ENCODE measurements around the gene TMOD4.
"Not testable (repeated sequence)": the region's sequence is repeated elsewhere in the genome, so short reads cannot be mapped to it uniquely, and the experiment has no call there.

Gene TMOD4

DNA sequence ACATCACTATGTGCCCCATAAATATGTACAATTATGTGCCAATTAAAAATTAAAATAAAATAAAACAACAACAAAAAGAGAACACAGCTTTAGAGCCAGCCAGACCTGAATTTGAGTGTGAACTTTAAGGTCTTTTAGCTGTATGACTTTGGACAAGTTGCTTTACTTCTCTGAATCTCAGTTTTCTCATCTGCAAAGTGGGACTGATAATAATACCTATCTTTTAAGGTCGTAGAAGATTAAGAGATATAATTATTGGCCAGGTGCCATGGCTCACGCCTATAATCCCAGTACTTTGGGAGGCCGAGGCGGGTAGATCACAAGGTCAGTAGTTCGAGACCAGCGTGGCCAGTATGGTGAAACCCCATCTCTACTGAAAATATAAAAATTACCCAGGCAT is 17.5 kb upstream of the TMOD4 start:
- intact Hi-C loops (cut with micrococcal nuclease) = no loop called here
- Mint-ChIP-seq H3K27me3 (peaks cover 4% of the 10 kb centered on the region), H3K4me1 (ENCODE audit: low read depth) (peaks cover 26% of the 10 kb centered on the region)

DNA sequence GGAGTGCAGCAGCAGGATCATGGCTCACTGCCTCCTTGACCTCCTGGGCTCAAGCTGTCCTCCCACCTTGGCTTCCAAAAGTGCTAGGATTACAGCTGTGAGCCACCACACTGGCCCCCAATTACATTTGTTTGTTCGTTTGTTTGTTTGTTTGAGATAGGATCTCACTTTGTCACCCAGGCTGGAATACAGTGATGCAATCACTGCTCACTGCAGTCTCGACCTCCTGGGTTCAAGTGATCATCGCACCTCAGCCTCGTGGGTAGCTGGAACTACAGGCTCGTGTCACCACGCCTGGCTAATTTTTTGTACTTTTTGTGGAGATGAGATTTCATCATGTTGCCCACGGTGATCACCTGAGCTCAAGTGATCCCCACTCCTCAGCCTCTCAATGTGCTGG is 16.3 kb upstream of the TMOD4 start:
- H3K27ac Mint-ChIP-seq = no peak overlapping the region
- peaks cover 4% of the 10 kb centered on the region for H3K27me3 Mint-ChIP-seq
- H3K4me1 Mint-ChIP-seq (ENCODE audit: low read depth) = peaks cover 24% of the 10 kb centered on the region
- H3K4me3 Mint-ChIP-seq = no peak overlapping the region
- peaks cover 9% of the 10 kb centered on the region for H3K36me3 Mint-ChIP-seq (ENCODE audit: low read depth)
- intact Hi-C loops (cut with micrococcal nuclease) = no loop called here
- no peaks in the 10 kb centered on the region for H3K9me3 Mint-ChIP-seq

More for the DNA sequence above, 17.5 kb upstream of the TMOD4 start:
- Mint-ChIP-seq H3K27ac (no peak overlapping the region), H3K9me3 (no peaks in the 10 kb centered on the region), H3K4me3 (no peak overlapping the region), H3K36me3 (ENCODE audit: low read depth) (peaks cover 10% of the 10 kb centered on the region)

DNA sequence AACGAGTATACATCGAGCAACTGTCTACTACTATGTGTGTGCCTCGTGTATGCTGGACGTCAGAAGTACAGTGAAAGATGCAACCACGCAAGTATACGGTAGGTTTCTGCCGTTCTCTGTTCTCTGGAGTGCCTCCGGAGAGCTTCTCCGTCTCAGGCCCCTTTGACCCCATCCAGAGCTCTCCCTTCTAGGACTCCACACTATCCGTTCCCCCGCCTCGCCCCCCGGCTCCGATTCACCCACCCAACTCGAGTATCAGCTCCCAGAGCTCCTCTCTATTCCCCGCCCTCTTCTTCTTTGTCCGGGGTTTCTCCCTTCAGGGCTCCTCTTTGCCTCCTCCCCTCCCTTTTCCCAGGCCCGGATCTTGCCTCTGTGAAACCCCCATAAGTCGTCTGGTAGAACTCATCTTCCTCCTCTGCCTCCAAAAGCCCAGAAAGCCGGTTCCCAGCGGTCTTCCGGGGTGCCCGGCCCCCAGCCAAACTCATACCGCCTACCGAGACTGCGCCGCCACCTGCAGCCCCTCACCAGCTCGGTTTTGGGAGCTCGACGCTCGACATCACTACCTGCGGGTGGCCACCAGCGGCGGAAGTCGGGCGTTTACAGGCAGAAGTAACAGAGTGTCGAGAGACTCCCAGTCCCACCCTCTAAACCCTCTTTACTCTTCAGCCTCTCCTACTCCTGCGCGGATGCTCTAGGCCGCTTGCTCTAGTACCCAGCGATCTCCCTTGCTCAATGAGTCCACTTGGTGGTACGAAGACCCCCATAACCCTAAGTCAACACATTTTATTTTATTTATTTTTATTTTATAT is 14.1 kb upstream of the TMOD4 start, which contains the start of gene VPS72:
Gene VPS72, minus strand, starts transcription at position 561 of the 809 bp plus-strand sequence. Its CDS starts 76 bp downstream, at position 485.
- peaks cover 27% of the 10 kb centered on the region for H3K36me3 Mint-ChIP-seq (ENCODE audit: low read depth)
- peak within 1 kb of the TSS; percentile 94 for H3K4me3 Mint-ChIP-seq
- H3K27me3 Mint-ChIP-seq = peaks cover 2% of the 10 kb centered on the region
- H3K4me1 Mint-ChIP-seq (ENCODE audit: low read depth) = peaks cover 24% of the 10 kb centered on the region
- peak within 1 kb of the TSS; percentile 92 for H3K27ac Mint-ChIP-seq
- intact Hi-C loops (cut with micrococcal nuclease) = no loop called here
- no peaks in the 10 kb centered on the region for H3K9me3 Mint-ChIP-seq

DNA sequence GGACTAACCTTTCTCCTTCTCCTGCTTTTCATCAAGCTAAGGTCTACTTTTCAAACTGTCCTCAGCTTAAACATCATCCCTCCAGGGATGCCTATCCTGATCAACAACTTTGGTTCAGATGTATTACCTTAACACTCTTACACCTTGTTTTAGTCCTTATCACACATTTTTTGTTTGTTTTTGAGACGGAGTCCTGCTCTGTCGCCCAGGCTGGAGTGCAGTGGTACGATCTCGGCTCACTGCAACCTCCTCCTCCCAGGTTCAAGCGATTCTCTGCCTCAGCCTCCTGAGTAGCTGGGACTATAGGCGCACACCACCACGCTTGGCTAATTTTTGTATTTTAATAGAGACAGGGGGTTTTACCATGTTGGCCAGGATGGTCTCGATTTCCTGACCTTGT is 12.9 kb upstream of the TMOD4 start:
- H3K9me3 Mint-ChIP-seq; H3K4me3 Mint-ChIP-seq; intact Hi-C loops (cut with micrococcal nuclease); H3K27ac Mint-ChIP-seq; H3K27me3 Mint-ChIP-seq: not testable (repeated sequence)
- Mint-ChIP-seq H3K36me3 (ENCODE audit: low read depth) (peaks cover 39% of the 10 kb centered on the region), H3K4me1 (ENCODE audit: low read depth) (peaks cover 24% of the 10 kb centered on the region)

DNA sequence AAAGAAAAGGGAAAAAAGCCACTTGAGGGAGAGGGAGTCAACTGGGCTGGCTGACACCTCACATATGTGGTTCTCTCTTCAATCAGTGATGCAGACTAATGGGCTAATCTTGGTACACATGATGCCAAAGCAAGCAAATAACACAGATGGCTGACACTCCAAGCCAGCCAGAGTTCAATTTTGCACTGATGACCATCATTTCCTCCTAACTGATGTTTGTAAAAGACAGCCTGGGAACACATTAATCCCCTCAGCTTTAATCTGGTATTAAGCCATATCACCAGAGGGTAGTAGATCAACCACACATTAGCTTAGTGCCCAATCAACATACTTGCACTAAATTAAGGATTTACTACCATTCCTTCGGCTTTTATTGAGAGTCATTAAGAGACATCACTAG is 11.4 kb upstream of the TMOD4 start:
- peaks cover 53% of the 10 kb centered on the region for H3K36me3 Mint-ChIP-seq (ENCODE audit: low read depth)
- H3K4me1 Mint-ChIP-seq (ENCODE audit: low read depth) = peaks cover 24% of the 10 kb centered on the region
- peaks cover 2% of the 10 kb centered on the region for H3K27me3 Mint-ChIP-seq
- no peak overlapping the region for H3K27ac Mint-ChIP-seq
- no peak overlapping the region for H3K4me3 Mint-ChIP-seq
- intact Hi-C loops (cut with micrococcal nuclease) = no loop called here
- no peaks in the 10 kb centered on the region for H3K9me3 Mint-ChIP-seq

DNA sequence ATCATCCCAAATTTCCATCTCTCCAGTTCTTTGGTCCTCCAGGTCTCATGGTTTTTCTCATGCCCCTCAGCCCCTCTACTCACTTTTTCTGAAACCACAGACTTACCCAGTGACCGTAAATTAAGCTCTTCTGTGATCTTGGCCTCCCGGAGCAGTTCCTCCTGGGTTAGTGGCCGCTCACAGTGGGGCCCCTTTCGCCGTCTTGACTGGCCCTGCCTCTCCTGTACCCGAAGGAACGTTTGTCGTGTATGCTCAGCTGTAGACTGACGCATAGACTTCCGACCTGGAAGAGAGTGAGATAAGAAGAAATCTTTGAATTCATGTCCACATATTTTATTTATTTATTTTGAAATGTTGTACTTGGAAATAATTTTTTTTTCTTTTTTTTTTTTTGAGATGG is 8.4 kb upstream of the TMOD4 start:
- no peaks in the 10 kb centered on the region for H3K27me3 Mint-ChIP-seq
- peaks cover 75% of the 10 kb centered on the region for H3K36me3 Mint-ChIP-seq (ENCODE audit: low read depth)
- H3K9me3 Mint-ChIP-seq = no peaks in the 10 kb centered on the region
- H3K4me1 Mint-ChIP-seq (ENCODE audit: low read depth) = peaks cover 15% of the 10 kb centered on the region
- H3K27ac Mint-ChIP-seq = no peak overlapping the region
- H3K4me3 Mint-ChIP-seq = no peak overlapping the region
- intact Hi-C loops (cut with micrococcal nuclease) = no loop called here

DNA sequence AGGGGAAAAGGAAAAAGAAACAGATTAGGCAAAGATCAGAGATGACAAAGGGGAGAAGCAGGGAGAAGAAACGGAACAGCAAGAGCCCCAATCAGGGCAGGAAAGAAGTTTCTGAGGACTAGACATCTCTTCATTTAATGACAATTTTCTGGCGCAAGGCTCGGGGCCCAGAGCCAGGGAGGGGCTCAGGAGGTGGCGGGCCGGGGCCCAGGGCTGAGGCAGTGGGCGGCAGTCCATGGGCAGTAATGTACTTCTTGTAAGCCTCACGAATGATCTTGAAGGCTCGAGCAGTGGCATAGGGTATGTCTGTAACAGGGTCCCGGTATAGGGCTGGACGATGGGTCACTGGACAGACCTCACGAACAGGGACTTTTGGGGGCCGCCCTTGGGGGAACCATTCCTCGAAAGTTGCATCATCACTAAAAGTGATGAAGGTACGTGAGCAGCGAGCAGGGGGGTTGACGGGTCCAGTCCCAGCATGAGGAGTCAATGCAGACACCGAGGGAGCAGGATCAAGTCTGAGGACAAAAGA is 799 bp upstream of the TMOD4 start:
- Mint-ChIP-seq H3K36me3 (ENCODE audit: low read depth) (peaks cover 92% of the 10 kb centered on the region), H3K4me1 (ENCODE audit: low read depth) (peaks cover 13% of the 10 kb centered on the region), H3K27ac (no peak overlapping the region), H3K27me3 (no peaks in the 10 kb centered on the region), H3K9me3 (no peaks in the 10 kb centered on the region), H3K4me3 (no peak overlapping the region)
- intact Hi-C loops (cut with micrococcal nuclease) = no loop called here

DNA sequence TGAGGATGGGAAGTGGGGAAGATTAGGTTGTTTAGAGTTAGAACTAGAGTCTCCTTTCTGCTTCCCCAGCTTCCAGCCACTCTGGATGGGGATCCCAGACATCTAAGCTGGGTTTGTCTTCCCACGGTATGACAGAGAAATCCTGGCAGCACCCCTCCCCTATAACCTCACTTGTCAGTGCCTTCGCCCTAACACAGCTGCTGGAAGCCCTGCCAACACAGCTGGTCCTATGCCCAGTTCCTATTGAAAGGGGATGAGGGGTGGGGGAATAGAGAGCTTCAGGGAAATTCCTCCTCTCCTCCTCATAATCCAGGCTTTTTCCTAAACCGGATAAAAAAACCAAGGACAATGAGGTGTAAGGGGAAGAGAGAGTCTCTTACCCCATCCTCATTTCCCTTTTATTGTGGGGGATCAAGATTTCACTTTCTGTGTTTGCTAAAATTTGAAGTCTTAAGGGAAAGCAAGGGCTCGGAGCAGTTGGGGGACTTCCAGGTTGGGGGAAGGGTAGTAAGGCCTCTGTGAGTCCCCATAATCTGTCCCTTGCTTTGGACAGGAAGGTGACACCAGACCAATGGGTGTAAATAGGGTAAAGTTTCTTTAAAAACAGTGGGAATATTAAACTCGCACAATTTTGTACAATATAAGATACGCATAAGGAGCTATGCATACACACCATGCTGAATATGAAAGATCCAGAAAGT is 590 bp downstream of the TMOD4 start:
- Mint-ChIP-seq H3K4me1 (ENCODE audit: low read depth) (peaks cover 13% of the 10 kb centered on the region), H3K27ac (peak overlapping the region; percentile 26), H3K9me3 (no peaks in the 10 kb centered on the region), H3K27me3 (no peaks in the 10 kb centered on the region), H3K4me3 (no peak overlapping the region), H3K36me3 (ENCODE audit: low read depth) (peaks cover 90% of the 10 kb centered on the region)
- intact Hi-C loops (cut with micrococcal nuclease) = no loop called here

DNA sequence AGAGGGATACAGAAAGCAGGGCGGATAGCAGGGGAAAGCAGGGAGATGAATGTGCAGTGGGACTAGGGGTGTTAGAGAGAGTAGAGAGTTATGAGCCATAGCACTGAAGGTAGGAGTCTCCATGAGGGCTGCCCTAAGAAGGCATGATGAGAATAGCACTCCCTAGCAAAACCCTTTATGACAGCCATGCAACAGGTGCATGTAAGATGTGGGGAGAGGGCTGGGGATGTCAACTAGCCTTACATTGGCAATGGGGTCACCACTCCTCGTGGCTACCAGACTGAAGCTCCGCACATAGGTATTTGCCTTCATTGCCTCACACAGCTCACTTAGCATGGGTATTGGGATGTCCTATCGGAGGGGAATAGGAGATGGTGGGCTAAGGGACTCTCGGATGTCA is 4.6 kb downstream of the TMOD4 start:
- Mint-ChIP-seq H3K36me3 (ENCODE audit: low read depth) (peaks cover 90% of the 10 kb centered on the region), H3K27ac (no peak overlapping the region)

DNA sequence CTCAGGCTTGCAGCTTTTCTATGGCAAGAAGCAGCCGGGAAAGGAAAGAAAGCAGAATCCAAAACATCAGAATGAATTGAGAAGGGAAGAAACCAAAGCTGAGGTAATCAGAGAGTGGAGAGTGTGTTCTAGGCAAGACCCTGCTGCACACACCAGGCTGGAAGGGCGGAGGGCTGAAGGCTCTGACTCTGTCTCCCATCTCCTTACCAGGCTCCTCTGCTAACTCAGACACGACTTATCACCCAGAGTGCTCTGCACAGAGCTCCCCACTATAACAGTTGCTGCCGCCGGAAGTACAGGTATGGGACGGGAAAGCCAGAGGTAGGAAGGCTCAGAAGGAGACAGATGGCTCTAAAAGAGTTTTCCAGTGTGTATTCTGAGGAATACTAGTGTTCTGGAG is 8.7 kb downstream of the TMOD4 start:
- Mint-ChIP-seq H3K4me1 (ENCODE audit: low read depth) (peaks cover 51% of the 10 kb centered on the region), H3K27me3 (no peaks in the 10 kb centered on the region), H3K9me3 (no peaks in the 10 kb centered on the region), H3K36me3 (ENCODE audit: low read depth) (peaks cover 94% of the 10 kb centered on the region), H3K27ac (peak overlapping the region; percentile 84), H3K4me3 (peak overlapping the region; percentile 89)
- intact Hi-C loops (cut with micrococcal nuclease) = no loop called here

More for the DNA sequence above, 4.6 kb downstream of the TMOD4 start:
- intact Hi-C loops (cut with micrococcal nuclease) = no loop called here
- Mint-ChIP-seq H3K4me1 (ENCODE audit: low read depth) (peaks cover 30% of the 10 kb centered on the region), H3K27me3 (no peaks in the 10 kb centered on the region), H3K4me3 (no peak overlapping the region), H3K9me3 (no peaks in the 10 kb centered on the region)

DNA sequence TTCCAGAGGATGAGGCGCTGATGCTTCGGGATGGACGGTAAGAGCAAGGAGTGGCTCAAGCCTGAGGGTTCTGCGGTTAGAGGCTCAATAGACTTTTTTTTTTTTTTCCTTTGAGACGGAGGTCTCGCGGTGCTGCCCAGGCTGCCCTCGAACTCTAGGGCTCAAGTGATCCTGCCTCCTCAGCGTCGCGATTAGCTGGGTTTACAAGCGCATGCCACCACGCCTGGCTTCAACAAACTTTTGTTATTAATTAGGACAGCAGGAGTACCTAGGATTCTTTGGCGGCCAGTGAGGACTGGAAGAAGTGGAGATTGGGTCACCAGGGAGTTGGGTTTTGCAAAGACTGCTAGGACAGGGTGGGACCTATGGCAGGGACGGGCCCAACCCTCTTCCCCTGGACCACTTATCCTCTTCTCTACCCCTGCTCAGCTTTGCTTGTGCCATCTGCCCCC is 9.2 kb downstream of the TMOD4 start:
- Mint-ChIP-seq H3K27me3 (no peaks in the 10 kb centered on the region), H3K27ac (peak overlapping the region; percentile 84), H3K4me1 (ENCODE audit: low read depth) (peaks cover 56% of the 10 kb centered on the region), H3K9me3 (no peaks in the 10 kb centered on the region), H3K36me3 (ENCODE audit: low read depth) (peaks cover 94% of the 10 kb centered on the region), H3K4me3 (peak overlapping the region; percentile 89)
- intact Hi-C loops (cut with micrococcal nuclease) = no loop called here

DNA sequence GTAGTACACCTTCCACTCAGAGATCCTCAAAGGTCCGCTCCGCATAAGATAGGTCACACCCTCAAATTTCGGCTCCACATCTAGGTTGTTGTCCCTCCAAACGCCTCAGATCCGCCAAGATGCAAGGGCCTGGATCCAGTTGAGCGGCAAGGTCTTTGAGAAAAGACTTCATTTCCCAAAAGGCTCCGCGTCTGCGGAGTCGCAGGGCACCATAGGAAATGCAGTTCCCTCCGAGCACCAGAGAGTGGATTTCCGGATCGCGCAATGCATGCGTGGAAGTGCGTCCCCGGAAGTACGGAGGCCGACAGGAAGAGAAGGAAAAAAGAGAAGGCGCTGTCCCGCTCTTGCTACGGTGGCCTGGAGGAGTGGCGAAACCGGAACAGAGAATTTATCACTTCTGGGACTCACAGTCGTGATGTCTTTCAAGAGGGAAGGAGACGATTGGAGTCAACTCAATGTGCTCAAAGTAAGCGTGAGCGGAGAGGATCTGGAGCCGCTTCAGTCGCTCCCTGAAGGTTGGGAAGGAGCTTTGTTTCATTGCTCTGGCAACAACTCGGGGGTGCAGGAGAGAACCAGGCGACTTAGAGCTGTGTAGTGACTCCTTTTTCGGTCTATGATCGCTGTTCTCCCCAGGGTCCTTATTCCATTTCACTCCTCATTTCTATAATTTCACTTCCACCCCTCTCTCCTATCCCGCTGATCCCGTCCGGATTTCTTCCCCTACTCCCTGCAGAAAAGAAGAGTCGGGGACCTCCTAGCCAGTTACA is 9.9 kb downstream of the TMOD4 start, which contains the start of the genes LYSMD1 and SCNM1:
Gene LYSMD1, minus strand, starts transcription at position 165 of the 767 bp plus-strand sequence. CDS start 644 bp downstream, outside the sequence.
Gene SCNM1, plus strand, starts transcription at position 407 of the 767 bp plus-strand sequence. Its CDS starts 9 bp downstream, at position 416.
- intact Hi-C loops (cut with micrococcal nuclease) = no loop called here
- H3K27me3 Mint-ChIP-seq = no peaks in the 10 kb centered on the region
- H3K4me1 Mint-ChIP-seq (ENCODE audit: low read depth) = peaks cover 61% of the 10 kb centered on the region
- no peaks in the 10 kb centered on the region for H3K9me3 Mint-ChIP-seq
- H3K4me3 Mint-ChIP-seq = peak within 1 kb of the TSS; percentile 89
- peak within 1 kb of the TSS; percentile 84 for H3K27ac Mint-ChIP-seq
- peaks cover 96% of the 10 kb centered on the region for H3K36me3 Mint-ChIP-seq (ENCODE audit: low read depth)

DNA sequence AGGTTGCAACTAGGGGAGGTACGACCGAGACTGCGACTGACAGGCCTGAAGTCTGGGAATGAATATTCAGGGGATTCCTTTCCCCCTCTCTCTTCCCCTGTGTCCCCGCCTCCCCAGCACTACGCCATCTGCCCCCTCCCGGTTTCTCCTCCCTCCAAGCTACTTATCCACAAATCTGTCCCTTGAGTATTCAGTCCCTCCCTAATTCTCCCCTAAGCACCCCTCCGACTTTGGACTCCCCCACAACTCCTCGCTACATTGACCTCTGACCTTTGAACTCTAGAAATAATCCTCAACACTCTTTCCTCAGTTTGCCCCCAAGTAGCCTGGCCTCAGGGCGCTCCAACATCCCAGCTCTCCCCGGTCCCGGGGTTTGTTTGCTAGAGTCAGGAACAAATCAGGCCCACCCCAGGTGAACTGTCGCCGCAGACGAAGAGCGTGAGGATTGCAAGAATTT is 10.5 kb downstream of the TMOD4 start:
- peak overlapping the region; percentile 89 for H3K4me3 Mint-ChIP-seq
- H3K27me3 Mint-ChIP-seq = no peaks in the 10 kb centered on the region
- peaks cover 66% of the 10 kb centered on the region for H3K4me1 Mint-ChIP-seq (ENCODE audit: low read depth)
- intact Hi-C loops (cut with micrococcal nuclease) = no loop called here
- peaks cover 96% of the 10 kb centered on the region for H3K36me3 Mint-ChIP-seq (ENCODE audit: low read depth)
- H3K27ac Mint-ChIP-seq = peak overlapping the region; percentile 84
- no peaks in the 10 kb centered on the region for H3K9me3 Mint-ChIP-seq

Data from dendritic cell treated with granulocyte-macrophage colony-stimulating factor and Interleukin-4, amounts not matched to agents 40 ng/mL and 50 ng/mL, for 4 days (primary cell).